ENCODE data around the gene RPF1.

DNA sequence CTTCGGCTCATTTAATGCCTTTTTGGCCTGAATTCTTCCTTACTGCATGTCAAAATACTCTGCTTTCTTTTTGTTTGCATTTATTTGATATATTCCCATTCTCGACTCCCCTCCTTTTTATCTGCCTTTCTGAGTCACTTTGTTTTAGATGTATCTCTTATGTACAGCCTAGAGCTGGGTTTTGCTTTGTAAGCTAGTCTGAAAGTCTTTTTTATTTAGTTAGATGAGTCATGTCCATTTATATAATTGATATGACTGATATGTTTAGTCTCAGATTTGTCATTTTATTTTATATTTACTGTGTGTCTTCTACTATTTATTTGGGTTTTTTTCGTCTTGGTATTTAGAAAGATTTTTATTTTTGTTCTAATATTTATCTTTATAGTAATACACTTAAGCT, 60.9 kb downstream of the RPF1 start:
- TF ChIP-seq, protein P1, sequence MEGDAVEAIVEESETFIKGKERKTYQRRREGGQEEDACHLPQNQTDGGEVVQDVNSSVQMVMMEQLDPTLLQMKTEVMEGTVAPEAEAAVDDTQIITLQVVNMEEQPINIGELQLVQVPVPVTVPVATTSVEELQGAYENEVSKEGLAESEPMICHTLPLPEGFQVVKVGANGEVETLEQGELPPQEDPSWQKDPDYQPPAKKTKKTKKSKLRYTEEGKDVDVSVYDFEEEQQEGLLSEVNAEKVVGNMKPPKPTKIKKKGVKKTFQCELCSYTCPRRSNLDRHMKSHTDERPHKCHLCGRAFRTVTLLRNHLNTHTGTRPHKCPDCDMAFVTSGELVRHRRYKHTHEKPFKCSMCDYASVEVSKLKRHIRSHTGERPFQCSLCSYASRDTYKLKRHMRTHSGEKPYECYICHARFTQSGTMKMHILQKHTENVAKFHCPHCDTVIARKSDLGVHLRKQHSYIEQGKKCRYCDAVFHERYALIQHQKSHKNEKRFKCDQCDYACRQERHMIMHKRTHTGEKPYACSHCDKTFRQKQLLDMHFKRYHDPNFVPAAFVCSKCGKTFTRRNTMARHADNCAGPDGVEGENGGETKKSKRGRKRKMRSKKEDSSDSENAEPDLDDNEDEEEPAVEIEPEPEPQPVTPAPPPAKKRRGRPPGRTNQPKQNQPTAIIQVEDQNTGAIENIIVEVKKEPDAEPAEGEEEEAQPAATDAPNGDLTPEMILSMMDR (IDR thresholded peaks at IDR 0.05; ENCODE audit: poor library complexity, severe bottlenecking) = no peak
- TF ChIP-seq POLR2AphosphoS5 (IDR thresholded peaks at IDR 0.05) (no peak), RAD21 (conservative IDR thresholded peaks at IDR 0.05) (no peak), TAF1 (IDR thresholded peaks at IDR 0.05; ENCODE audit: low read depth) (no peak)
- TF ChIP-seq, protein P2, sequence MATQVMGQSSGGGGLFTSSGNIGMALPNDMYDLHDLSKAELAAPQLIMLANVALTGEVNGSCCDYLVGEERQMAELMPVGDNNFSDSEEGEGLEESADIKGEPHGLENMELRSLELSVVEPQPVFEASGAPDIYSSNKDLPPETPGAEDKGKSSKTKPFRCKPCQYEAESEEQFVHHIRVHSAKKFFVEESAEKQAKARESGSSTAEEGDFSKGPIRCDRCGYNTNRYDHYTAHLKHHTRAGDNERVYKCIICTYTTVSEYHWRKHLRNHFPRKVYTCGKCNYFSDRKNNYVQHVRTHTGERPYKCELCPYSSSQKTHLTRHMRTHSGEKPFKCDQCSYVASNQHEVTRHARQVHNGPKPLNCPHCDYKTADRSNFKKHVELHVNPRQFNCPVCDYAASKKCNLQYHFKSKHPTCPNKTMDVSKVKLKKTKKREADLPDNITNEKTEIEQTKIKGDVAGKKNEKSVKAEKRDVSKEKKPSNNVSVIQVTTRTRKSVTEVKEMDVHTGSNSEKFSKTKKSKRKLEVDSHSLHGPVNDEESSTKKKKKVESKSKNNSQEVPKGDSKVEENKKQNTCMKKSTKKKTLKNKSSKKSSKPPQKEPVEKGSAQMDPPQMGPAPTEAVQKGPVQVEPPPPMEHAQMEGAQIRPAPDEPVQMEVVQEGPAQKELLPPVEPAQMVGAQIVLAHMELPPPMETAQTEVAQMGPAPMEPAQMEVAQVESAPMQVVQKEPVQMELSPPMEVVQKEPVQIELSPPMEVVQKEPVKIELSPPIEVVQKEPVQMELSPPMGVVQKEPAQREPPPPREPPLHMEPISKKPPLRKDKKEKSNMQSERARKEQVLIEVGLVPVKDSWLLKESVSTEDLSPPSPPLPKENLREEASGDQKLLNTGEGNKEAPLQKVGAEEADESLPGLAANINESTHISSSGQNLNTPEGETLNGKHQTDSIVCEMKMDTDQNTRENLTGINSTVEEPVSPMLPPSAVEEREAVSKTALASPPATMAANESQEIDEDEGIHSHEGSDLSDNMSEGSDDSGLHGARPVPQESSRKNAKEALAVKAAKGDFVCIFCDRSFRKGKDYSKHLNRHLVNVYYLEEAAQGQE (IDR thresholded peaks at IDR 0.05; ENCODE audit: borderline replicate concordance) = no peak

Measured in neural cell (in vitro differentiated cells).